ENCODE measurements around the gene ADISSP.

DNA sequence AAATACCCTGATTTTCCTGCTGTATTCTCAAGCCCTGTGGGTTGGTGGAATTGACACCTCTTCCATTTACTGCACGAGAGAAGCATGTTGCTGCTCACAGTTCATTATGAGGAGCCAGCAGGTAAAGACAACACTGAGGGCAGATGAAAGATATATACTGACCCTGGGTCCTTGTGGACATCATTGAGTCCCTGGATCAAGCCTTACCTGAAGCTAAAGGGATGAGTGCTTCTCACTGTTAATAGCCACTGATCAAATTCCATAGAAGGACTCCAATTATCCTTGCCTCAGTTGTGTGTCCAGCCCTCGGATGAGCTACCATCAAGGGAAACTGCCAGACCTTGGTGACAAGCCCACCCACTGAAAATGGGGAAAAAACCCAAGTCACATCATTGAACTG is 47.5 kb downstream of the ADISSP start:
- TF ChIP-seq, protein P1, sequence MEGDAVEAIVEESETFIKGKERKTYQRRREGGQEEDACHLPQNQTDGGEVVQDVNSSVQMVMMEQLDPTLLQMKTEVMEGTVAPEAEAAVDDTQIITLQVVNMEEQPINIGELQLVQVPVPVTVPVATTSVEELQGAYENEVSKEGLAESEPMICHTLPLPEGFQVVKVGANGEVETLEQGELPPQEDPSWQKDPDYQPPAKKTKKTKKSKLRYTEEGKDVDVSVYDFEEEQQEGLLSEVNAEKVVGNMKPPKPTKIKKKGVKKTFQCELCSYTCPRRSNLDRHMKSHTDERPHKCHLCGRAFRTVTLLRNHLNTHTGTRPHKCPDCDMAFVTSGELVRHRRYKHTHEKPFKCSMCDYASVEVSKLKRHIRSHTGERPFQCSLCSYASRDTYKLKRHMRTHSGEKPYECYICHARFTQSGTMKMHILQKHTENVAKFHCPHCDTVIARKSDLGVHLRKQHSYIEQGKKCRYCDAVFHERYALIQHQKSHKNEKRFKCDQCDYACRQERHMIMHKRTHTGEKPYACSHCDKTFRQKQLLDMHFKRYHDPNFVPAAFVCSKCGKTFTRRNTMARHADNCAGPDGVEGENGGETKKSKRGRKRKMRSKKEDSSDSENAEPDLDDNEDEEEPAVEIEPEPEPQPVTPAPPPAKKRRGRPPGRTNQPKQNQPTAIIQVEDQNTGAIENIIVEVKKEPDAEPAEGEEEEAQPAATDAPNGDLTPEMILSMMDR (IDR thresholded peaks at IDR 0.05 in 2 of 3, conservative IDR thresholded peaks at IDR 0.05 in 1 of 3; ENCODE audit: borderline replicate concordance in 1 of 3, insufficient read depth in 1 of 3, low read depth in 2 of 3, low read length in 2 of 3) = no peak
- TF ChIP-seq POLR2A (IDR thresholded peaks at IDR 0.05; ENCODE audit: borderline replicate concordance, extremely low read depth, insufficient read depth, insufficient read length) = no peak
- TF ChIP-seq, protein P2, sequence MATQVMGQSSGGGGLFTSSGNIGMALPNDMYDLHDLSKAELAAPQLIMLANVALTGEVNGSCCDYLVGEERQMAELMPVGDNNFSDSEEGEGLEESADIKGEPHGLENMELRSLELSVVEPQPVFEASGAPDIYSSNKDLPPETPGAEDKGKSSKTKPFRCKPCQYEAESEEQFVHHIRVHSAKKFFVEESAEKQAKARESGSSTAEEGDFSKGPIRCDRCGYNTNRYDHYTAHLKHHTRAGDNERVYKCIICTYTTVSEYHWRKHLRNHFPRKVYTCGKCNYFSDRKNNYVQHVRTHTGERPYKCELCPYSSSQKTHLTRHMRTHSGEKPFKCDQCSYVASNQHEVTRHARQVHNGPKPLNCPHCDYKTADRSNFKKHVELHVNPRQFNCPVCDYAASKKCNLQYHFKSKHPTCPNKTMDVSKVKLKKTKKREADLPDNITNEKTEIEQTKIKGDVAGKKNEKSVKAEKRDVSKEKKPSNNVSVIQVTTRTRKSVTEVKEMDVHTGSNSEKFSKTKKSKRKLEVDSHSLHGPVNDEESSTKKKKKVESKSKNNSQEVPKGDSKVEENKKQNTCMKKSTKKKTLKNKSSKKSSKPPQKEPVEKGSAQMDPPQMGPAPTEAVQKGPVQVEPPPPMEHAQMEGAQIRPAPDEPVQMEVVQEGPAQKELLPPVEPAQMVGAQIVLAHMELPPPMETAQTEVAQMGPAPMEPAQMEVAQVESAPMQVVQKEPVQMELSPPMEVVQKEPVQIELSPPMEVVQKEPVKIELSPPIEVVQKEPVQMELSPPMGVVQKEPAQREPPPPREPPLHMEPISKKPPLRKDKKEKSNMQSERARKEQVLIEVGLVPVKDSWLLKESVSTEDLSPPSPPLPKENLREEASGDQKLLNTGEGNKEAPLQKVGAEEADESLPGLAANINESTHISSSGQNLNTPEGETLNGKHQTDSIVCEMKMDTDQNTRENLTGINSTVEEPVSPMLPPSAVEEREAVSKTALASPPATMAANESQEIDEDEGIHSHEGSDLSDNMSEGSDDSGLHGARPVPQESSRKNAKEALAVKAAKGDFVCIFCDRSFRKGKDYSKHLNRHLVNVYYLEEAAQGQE (IDR thresholded peaks at IDR 0.05; ENCODE audit: low read depth) = no peak
- TF ChIP-seq, protein P3, sequence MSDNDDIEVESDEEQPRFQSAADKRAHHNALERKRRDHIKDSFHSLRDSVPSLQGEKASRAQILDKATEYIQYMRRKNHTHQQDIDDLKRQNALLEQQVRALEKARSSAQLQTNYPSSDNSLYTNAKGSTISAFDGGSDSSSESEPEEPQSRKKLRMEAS (IDR thresholded peaks at IDR 0.05) = no peak
- no peak for TF ChIP-seq RAD21 (IDR thresholded peaks at IDR 0.05; ENCODE audit: low read depth)
- TF ChIP-seq POLR2AphosphoS5 (IDR thresholded peaks at IDR 0.05; ENCODE audit: low read depth, low read length) = no peak
- no peak for TF ChIP-seq JUND (IDR thresholded peaks at IDR 0.05)

Measured in HCT116 (cell line).